Fibroblast of lung (primary cell): ENCODE data around the gene CERK. TPM values are rescaled to one million over a fixed set of nuclear protein-coding genes. Genes with fewer than 3 reads are reported as not detected.

Experiments used
- DNase-seq, 2 donors: peaks; one replicate each; pipeline versions ENCODE4 v3.0.0 to v3.0.0-alpha.2; 2010; ENCODE audit warnings: low read depth in 2 of 2
- H2AFZ ChIP-seq: 2 replicates; pipeline ENCODE4 v1.5.1; 2012; ENCODE audit warnings: low read length, control low read depth, inconsistent platforms
- H3K27ac ChIP-seq: 2 replicates; pipeline ENCODE4 v1.5.1; 2011; ENCODE audit warnings: low read length, control low read depth; ENCODE audit not compliant: insufficient read depth
- H3K27me3 ChIP-seq: 2 replicates; pipeline ENCODE4 v1.5.1; 2011; ENCODE audit warnings: mild to moderate bottlenecking, low read length; ENCODE audit not compliant: control insufficient read depth, insufficient read depth
- H3K36me3 ChIP-seq: 2 replicates; pipeline ENCODE4 v1.5.1; 2011; ENCODE audit warnings: low read length; ENCODE audit not compliant: control insufficient read depth, insufficient read depth
- H3K4me1 ChIP-seq: 2 replicates; pipeline ENCODE4 v1.5.1; 2011; ENCODE audit warnings: low read length; ENCODE audit not compliant: control insufficient read depth, insufficient read depth; ENCODE audit errors: extremely low read depth
- H3K4me2 ChIP-seq: 2 replicates; pipeline ENCODE4 v1.5.1; 2011; ENCODE audit warnings: low read length, control low read depth; ENCODE audit not compliant: insufficient read depth; ENCODE audit errors: extremely low read depth
- H3K4me3 ChIP-seq, 4 experiments: fragments of 200-600 bp in 1 of 4; sonication (generic) in 1 of 4; replicated peaks in 1 of 4; 2 replicates each; pipeline ENCODE4 v1.5.1; 2011 to 2016; ENCODE audit warnings: low read length in 4 of 4, low read depth in 3 of 4, mild to moderate bottlenecking in 3 of 4, control low read depth in 2 of 4, inconsistent platforms in 1 of 4, mixed read lengths in 1 of 4; ENCODE audit not compliant: insufficient read depth in 1 of 4; ENCODE audit errors: control extremely low read depth in 1 of 4
- H3K79me2 ChIP-seq: 2 replicates; pipeline ENCODE4 v1.5.1; 2012; ENCODE audit warnings: mild to moderate bottlenecking, low read length, inconsistent platforms; ENCODE audit not compliant: control insufficient read depth, insufficient read depth
- H3K9ac ChIP-seq: 2 replicates; pipeline ENCODE4 v1.5.1; 2011; ENCODE audit warnings: mild to moderate bottlenecking, low read length, control low read depth; ENCODE audit not compliant: insufficient read depth
- H3K9me3 ChIP-seq: 2 replicates; pipeline ENCODE4 v1.5.1; 2012; ENCODE audit warnings: low read depth, low read length; ENCODE audit not compliant: control insufficient read depth, insufficient read depth
- H4K20me1 ChIP-seq: 2 replicates; pipeline ENCODE4 v1.5.1; 2011; ENCODE audit warnings: low read length; ENCODE audit not compliant: control insufficient read depth, insufficient read depth; ENCODE audit errors: extremely low read depth
- CTCF ChIP-seq, 2 donors: IDR thresholded peaks in 1 of 2; conservative IDR thresholded peaks in 1 of 2; 1 replicate in 1 of 2; 2 replicates in 1 of 2; pipeline ENCODE4 v1.5.1; 2011 to 2012; ENCODE audit warnings: low read length in 2 of 2, control low read depth in 1 of 2, inconsistent platforms in 1 of 2, low read depth in 1 of 2, mild to moderate bottlenecking in 1 of 2
- EZH2 ChIP-seq: IDR thresholded peaks from 2 replicates; pipeline ENCODE4 v1.5.1; 2012; ENCODE audit warnings: low read length, control low read depth, mild to moderate bottlenecking; ENCODE audit errors: missing control alignments
- polyA plus RNA-seq, 2 donors: library from polyadenylated mRNA; depleted of rRNA in 1 of 2; stranded (reverse) in 1 of 2; unstranded in 1 of 2; fragments of >200 nt; gene quantifications; 2 replicates each; pipeline ENCODE4 v1.2.1, GENCODE V29; 2011 to 2012; ENCODE audit warnings: missing spikeins in 1 of 2
- total RNA-seq: library from RNA; depleted of rRNA; stranded (reverse); fragments of >200 nt; gene quantifications from 2 replicates; pipeline ENCODE4 v1.2.1, GENCODE V29; 2014

The CERK gene
- total and polyA plus RNA-seq, 2 donors (not counting 1 experiment from before 2014, with no cell fraction given): 19.5 to 24.9 TPM

- Histone ChIP-seq H3K4me1 (no peaks in the 10 kb centered on the region), H3K36me3 (no peaks in the 10 kb centered on the region), H3K9me3 (no peaks in the 10 kb centered on the region), H3K4me2 (no peak overlapping the region), H2AFZ (no peak overlapping the region), H3K27ac (no peak overlapping the region), H3K9ac (no peak overlapping the region), H4K20me1 (no peaks in the 10 kb centered on the region), H3K4me3 (no peak overlapping the region), H3K79me2 (no peaks in the 10 kb centered on the region), H3K27me3 (no peaks in the 10 kb centered on the region)
- TF ChIP-seq EZH2 (no peak), CTCF (conservative IDR thresholded peaks at IDR 0.05 in 1 of 2, IDR thresholded peaks at IDR 0.05 in 1 of 2; ENCODE audit: low read depth in 1 of 2, low read length in 2 of 2) (no peak)
- no peak for DNase-seq
These were observed 70.8 kb downstream of the CERK start for GRCh38 chr22:46667245-46667623.

DNA sequence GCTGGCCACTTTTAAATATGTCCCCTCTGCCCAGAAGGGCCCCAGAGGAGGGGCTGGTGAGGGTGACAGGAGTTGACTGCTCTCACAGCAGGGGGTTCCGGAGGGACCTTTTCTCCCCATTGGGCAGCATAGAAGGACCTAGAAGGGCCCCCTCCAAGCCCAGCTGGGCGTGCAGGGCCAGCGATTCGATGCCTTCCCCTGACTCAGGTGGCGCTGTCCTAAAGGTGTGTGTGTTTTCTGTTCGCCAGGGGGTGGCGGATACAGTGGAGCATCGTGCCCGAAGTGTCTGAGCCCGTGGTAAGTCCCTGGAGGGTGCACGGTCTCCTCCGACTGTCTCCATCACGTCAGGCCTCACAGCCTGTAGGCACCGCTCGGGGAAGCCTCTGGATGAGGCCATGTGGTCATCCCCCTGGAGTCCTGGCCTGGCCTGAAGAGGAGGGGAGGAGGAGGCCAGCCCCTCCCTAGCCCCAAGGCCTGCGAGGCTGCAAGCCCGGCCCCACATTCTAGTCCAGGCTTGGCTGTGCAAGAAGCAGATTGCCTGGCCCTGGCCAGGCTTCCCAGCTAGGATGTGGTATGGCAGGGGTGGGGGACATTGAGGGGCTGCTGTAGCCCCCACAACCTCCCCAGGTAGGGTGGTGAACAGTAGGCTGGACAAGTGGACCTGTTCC is 71.3 kb downstream of the CERK start:
- no peak for TF ChIP-seq EZH2

GRCh38 chr22:46665751-46666280 is 72.2 kb downstream of the CERK start:
- Histone ChIP-seq H2AFZ (no peak overlapping the region), H3K4me3 (no peak overlapping the region), H3K27ac (no peak overlapping the region), H3K9ac (no peak overlapping the region), H3K4me2 (no peak overlapping the region), H4K20me1 (no peaks in the 10 kb centered on the region), H3K36me3 (no peaks in the 10 kb centered on the region), H3K9me3 (no peaks in the 10 kb centered on the region), H3K27me3 (no peaks in the 10 kb centered on the region), H3K4me1 (no peaks in the 10 kb centered on the region), H3K79me2 (no peaks in the 10 kb centered on the region)
- DNase-seq: no peak
- TF ChIP-seq EZH2 (no peak), CTCF (conservative IDR thresholded peaks at IDR 0.05 in 1 of 2, IDR thresholded peaks at IDR 0.05 in 1 of 2; ENCODE audit: low read depth in 1 of 2, low read length in 2 of 2) (no peak)

More for the DNA sequence above, 71.3 kb downstream of the CERK start:
- Histone ChIP-seq H4K20me1 (no peaks in the 10 kb centered on the region), H2AFZ (no peak overlapping the region), H3K9me3 (no peaks in the 10 kb centered on the region), H3K4me2 (no peak overlapping the region), H3K36me3 (no peaks in the 10 kb centered on the region), H3K9ac (no peak overlapping the region), H3K4me1 (no peaks in the 10 kb centered on the region), H3K79me2 (no peaks in the 10 kb centered on the region), H3K27ac (no peak overlapping the region), H3K27me3 (no peaks in the 10 kb centered on the region), H3K4me3 (no peak overlapping the region)
- no peak for DNase-seq
